Glutamatergic neuron (in vitro differentiated cells): ENCODE measurements around the gene MRPL48. TPM values are rescaled to one million over a fixed set of nuclear protein-coding genes. Genes with fewer than 3 reads are reported as not detected.
"Not testable (repeated sequence)": the region's sequence is repeated elsewhere in the genome, so short reads cannot be mapped to it uniquely, and the experiment has no call there.

Source experiments
- DNase-seq: peaks from one replicate; pipeline ENCODE4 v3.0.0; 2022
- H3K27ac Mint-ChIP-seq: one replicate; pipeline ENCODE4 v1.8.0; 2020; ENCODE audit warnings: mild to moderate bottlenecking, mixed read lengths, inconsistent platforms; ENCODE audit not compliant: unreplicated experiment
- H3K27me3 Mint-ChIP-seq: one replicate; pipeline ENCODE4 v1.8.0; 2020; ENCODE audit warnings: mild to moderate bottlenecking, moderate library complexity, mixed read lengths, inconsistent platforms; ENCODE audit not compliant: unreplicated experiment
- H3K36me3 Mint-ChIP-seq: one replicate; pipeline ENCODE4 v1.8.0; 2020; ENCODE audit warnings: mild to moderate bottlenecking, mixed read lengths, inconsistent platforms; ENCODE audit not compliant: unreplicated experiment
- H3K4me1 Mint-ChIP-seq: one replicate; pipeline ENCODE4 v1.8.0; 2020; ENCODE audit warnings: mild to moderate bottlenecking, low read depth, mixed read lengths, inconsistent platforms; ENCODE audit not compliant: unreplicated experiment
- H3K4me3 Mint-ChIP-seq: one replicate; pipeline ENCODE4 v1.8.0; 2020; ENCODE audit warnings: mild to moderate bottlenecking, mixed read lengths, inconsistent platforms; ENCODE audit not compliant: unreplicated experiment
- H3K9me3 Mint-ChIP-seq: one replicate; pipeline ENCODE4 v1.8.0; 2020; ENCODE audit warnings: mild to moderate bottlenecking, moderate library complexity, mixed read lengths, inconsistent platforms; ENCODE audit not compliant: unreplicated experiment
- CTCF ChIP-seq: fragments of 200-600 bp; sonication (generic); IDR thresholded peaks from one replicate; pipeline ENCODE4 v1.5.0; 2021; ENCODE audit not compliant: partially characterized antibody, unreplicated experiment
- total RNA-seq: library from RNA; stranded (reverse); fragmentation: NEBNext Ultra II Directional; extraction: Animal tissue kit (Norgen Biotek cat#: 25700); gene quantifications from one replicate; pipeline ENCODE4 v1.2.1, GENCODE V29; 2021; ENCODE audit not compliant: unreplicated experiment

The MRPL48 gene
- total RNA-seq, 1 donor from 2014 or later, result 30.5 TPM

GRCh38 chr11:73749118-73749517, 38.6 kb upstream of the MRPL48 start:
- no peaks in the 10 kb centered on the region for H3K9me3 Mint-ChIP-seq
- DNase-seq, result no peak
- no peak overlapping the region for H3K4me3 Mint-ChIP-seq
- no peak for TF ChIP-seq CTCF
- H3K27me3 Mint-ChIP-seq, result peaks cover 3% of the 10 kb centered on the region
- H3K27ac Mint-ChIP-seq, result no peak overlapping the region
- no peaks in the 10 kb centered on the region for H3K36me3 Mint-ChIP-seq
- H3K4me1 Mint-ChIP-seq, result peaks cover 2% of the 10 kb centered on the region

GRCh38 chr11:73750228-73750627, 37.4 kb upstream of the MRPL48 start:
- no peak for TF ChIP-seq CTCF

GRCh38 chr11:73750862-73751261, 36.8 kb upstream of the MRPL48 start:
- not testable (repeated sequence) for H3K4me1 Mint-ChIP-seq, H3K36me3 Mint-ChIP-seq, DNase-seq, H3K27ac Mint-ChIP-seq, H3K9me3 Mint-ChIP-seq, H3K4me3 Mint-ChIP-seq, H3K27me3 Mint-ChIP-seq

More at GRCh38 chr11:73750228-73750627, 37.4 kb upstream of the MRPL48 start:
- Mint-ChIP-seq H3K9me3 (no peaks in the 10 kb centered on the region), H3K36me3 (no peaks in the 10 kb centered on the region), H3K27me3 (peaks cover 3% of the 10 kb centered on the region), H3K4me3 (no peak overlapping the region), H3K27ac (no peak overlapping the region), H3K4me1 (peaks cover 2% of the 10 kb centered on the region)
- no peak for DNase-seq

- Mint-ChIP-seq H3K4me1 (peaks cover 2% of the 10 kb centered on the region), H3K4me3 (no peak overlapping the region), H3K27me3 (peaks cover 3% of the 10 kb centered on the region), H3K9me3 (no peaks in the 10 kb centered on the region), H3K36me3 (no peaks in the 10 kb centered on the region), H3K27ac (no peak overlapping the region)
- TF ChIP-seq CTCF, result no peak
- DNase-seq, result no peak
These were observed 35.3 kb upstream of the MRPL48 start for GRCh38 chr11:73752216-73752867.

- Mint-ChIP-seq H3K27me3 (peaks cover 3% of the 10 kb centered on the region), H3K4me3 (no peak overlapping the region), H3K36me3 (no peaks in the 10 kb centered on the region), H3K4me1 (peaks cover 6% of the 10 kb centered on the region), H3K27ac (no peak overlapping the region), H3K9me3 (no peaks in the 10 kb centered on the region)
- DNase-seq, result no peak
- no peak for TF ChIP-seq CTCF
These were observed 34.8 kb upstream of the MRPL48 start for GRCh38 chr11:73752903-73753302.
